Small intestine (tissue), 7 donors: ENCODE measurements around the gene APBB2. TPM values are rescaled to one million over a fixed set of nuclear protein-coding genes. Genes with fewer than 3 reads are reported as not detected.
A peak's percentile ranks its signal among the peaks of the same experiment; 100 is the strongest.
"Not testable (repeated sequence)": the region's sequence is repeated elsewhere in the genome, so short reads cannot be mapped to it uniquely, and the experiment has no call there.

Experiments used
- DNase-seq, 2 donors: peaks; one replicate each; pipeline versions ENCODE4 v3.0.0 to v3.0.0-alpha.2; 2013
- FAIRE-seq: peaks from 2 replicates; lab custom pipeline; 2012; peaks lifted over from hg19 to GRCh38; lab: Jason Lieb, UNC
- H3K27ac ChIP-seq, 3 donors: one replicate each; pipeline ENCODE4 v1.5.1; 2013; ENCODE audit warnings: low read length in 2 of 3, mild to moderate bottlenecking in 2 of 3, control low read depth in 1 of 3, inconsistent platforms in 1 of 3, low read depth in 1 of 3, moderate library complexity in 1 of 3
- H3K27me3 ChIP-seq, 3 donors: one replicate each; pipeline ENCODE4 v1.6.1; 2013; ENCODE audit warnings: low read length in 3 of 3, inconsistent platforms in 1 of 3; ENCODE audit not compliant: control insufficient read depth in 3 of 3, insufficient read depth in 3 of 3
- H3K36me3 ChIP-seq, 3 donors: one replicate each; pipeline ENCODE4 v1.6.1; 2013; ENCODE audit warnings: low read length in 3 of 3, inconsistent platforms in 1 of 3, low read depth in 1 of 3, mild to moderate bottlenecking in 1 of 3, moderate library complexity in 1 of 3; ENCODE audit not compliant: control insufficient read depth in 3 of 3, insufficient read depth in 2 of 3
- H3K4me1 ChIP-seq, 3 donors: one replicate each; pipeline ENCODE4 v1.6.1; 2013; ENCODE audit warnings: low read length in 2 of 3, inconsistent platforms in 1 of 3, low read depth in 1 of 3, mild to moderate bottlenecking in 1 of 3, moderate library complexity in 1 of 3; ENCODE audit not compliant: control insufficient read depth in 3 of 3, insufficient read depth in 2 of 3
- H3K4me3 ChIP-seq, 3 donors: one replicate each; pipeline ENCODE4 v1.5.1; 2013; ENCODE audit warnings: low read length in 3 of 3, control low read depth in 1 of 3, inconsistent platforms in 1 of 3, low read depth in 1 of 3, mild to moderate bottlenecking in 1 of 3, moderate library complexity in 1 of 3
- H3K9me3 ChIP-seq, 2 donors: one replicate each; pipeline ENCODE4 v1.6.1; 2013; ENCODE audit warnings: low read depth in 1 of 2, low read length in 1 of 2; ENCODE audit not compliant: control insufficient read depth in 2 of 2, insufficient read depth in 1 of 2
- WGBS, 3 donors: extraction: QIAGEN DNeasy Blood & Tissue Kit; methylation state at CpG; one replicate each; pipeline ENCODE4 v1.1.7; 2013; 5-methylcytosine and 5-hydroxymethylcytosine counted together
- polyA plus RNA-seq, 4 donors: library from polyadenylated mRNA; stranded (reverse) in 3 of 4; unstranded in 1 of 4; fragments of 200-250 nt in 3 of 4; fragments of 120-200 nt in 1 of 4; gene quantifications; one replicate each; pipeline versions ENCODE4 v1.2.1 to v1.2.3, GENCODE V29; 2013
- donor health status: healthy with polysubstance abuse.
- donor health status: control.
- donor health status: control.
- donor health status: Bipolar disorder and iron deficiency.
- donor health status: healthy.

The APBB2 gene
- polyA plus RNA-seq, 4 donors, result 4.5 to 19.8 (median 8.9) TPM

- no peak overlapping the region for H3K27ac ChIP-seq
- H3K36me3 ChIP-seq, result no peaks in the 10 kb centered on the region
- no peaks in the 10 kb centered on the region for H3K27me3 ChIP-seq
- DNase-seq (no peak), FAIRE-seq (no peak)
- H3K4me3 ChIP-seq, result no peak overlapping the region
- no peaks in the 10 kb centered on the region for H3K9me3 ChIP-seq
- peaks cover 0 to 6% (median 0%) of the 10 kb centered on the region in 3 donors for H3K4me1 ChIP-seq
- 87 to 91% (median 90%) methylated on average over 4 of the region's 4 CpGs for WGBS, 3 donors
These were observed 66.0 kb downstream of the APBB2 start for GRCh38 chr4:41148292-41148691.

GRCh38 chr4:41147570-41147969, 66.8 kb downstream of the APBB2 start:
- FAIRE-seq, H3K9me3 ChIP-seq, H3K36me3 ChIP-seq, H3K27me3 ChIP-seq, H3K4me3 ChIP-seq, H3K27ac ChIP-seq, DNase-seq: not testable (repeated sequence)
- H3K4me1 ChIP-seq, result peaks cover 0 to 13% (median 4%) of the 10 kb centered on the region in 3 donors
- 94 to 98% (median 96%) methylated on average over 3 of the region's 3 CpGs for WGBS, 3 donors

GRCh38 chr4:41146716-41147506, 67.4 kb downstream of the APBB2 start:
- WGBS, 3 donors, result 76 to 92% (median 91%) methylated on average over 14 of the region's 14 CpGs
- H3K4me1 ChIP-seq, result peaks cover 0 to 19% (median 5%) of the 10 kb centered on the region in 3 donors
- DNase-seq (no peak), FAIRE-seq (no peak)
- H3K9me3 ChIP-seq, result no peaks in the 10 kb centered on the region
- peaks cover 0 to 3% (median 0%) of the 10 kb centered on the region in 3 donors for H3K36me3 ChIP-seq
- peak overlapping the region in 1 of 3 donors; percentile 20 for H3K27ac ChIP-seq
- H3K27me3 ChIP-seq, result no peaks in the 10 kb centered on the region
- H3K4me3 ChIP-seq, result no peak overlapping the region

GRCh38 chr4:41146196-41146595, 68.1 kb downstream of the APBB2 start:
- Histone ChIP-seq H3K4me3 (no peak overlapping the region), H3K36me3 (peaks cover 0 to 3% (median 0%) of the 10 kb centered on the region in 3 donors), H3K27me3 (no peaks in the 10 kb centered on the region), H3K4me1 (peaks cover 0 to 19% (median 5%) of the 10 kb centered on the region in 3 donors), H3K9me3 (no peaks in the 10 kb centered on the region), H3K27ac (peak overlapping the region in 1 of 3 donors; percentile 46)
- DNase-seq (no peak), FAIRE-seq (no peak)
- WGBS, 3 donors, result 67 to 82% (median 68%) methylated on average over 5 of the region's 5 CpGs

- Histone ChIP-seq H3K4me1 (peaks cover 0 to 19% (median 5%) of the 10 kb centered on the region in 3 donors), H3K9me3 (no peaks in the 10 kb centered on the region), H3K27ac (no peak overlapping the region), H3K27me3 (no peaks in the 10 kb centered on the region), H3K36me3 (peaks cover 0 to 3% (median 0%) of the 10 kb centered on the region in 3 donors), H3K4me3 (no peak overlapping the region)
- DNase-seq, result peak in 1 of 2 donors; percentile 35
- FAIRE-seq, result no peak
- 16 to 46% (median 29%) methylated on average over 3 of the region's 3 CpGs for WGBS, 3 donors
These were observed 68.7 kb downstream of the APBB2 start for GRCh38 chr4:41145571-41146078.

- no peak for FAIRE-seq
These were observed 69.5 kb downstream of the APBB2 start for GRCh38 chr4:41144812-41145211.

DNA sequence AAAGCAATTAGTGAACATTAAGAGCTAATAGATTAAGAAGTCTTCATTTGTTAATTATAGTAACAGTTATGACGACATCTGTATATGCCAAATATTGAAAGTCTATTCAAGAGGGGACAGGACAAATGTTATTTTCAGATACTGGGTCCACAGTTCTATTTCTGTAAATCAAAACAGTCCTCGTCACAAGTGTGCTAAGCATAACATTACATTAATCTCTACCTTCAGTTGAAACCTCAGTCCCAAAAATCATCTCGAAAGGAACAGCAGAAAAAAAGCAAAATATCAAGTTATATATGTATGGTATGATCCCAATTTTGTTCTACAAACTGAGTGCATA, 70.3 kb downstream of the APBB2 start:
- peak overlapping the region in 1 of 3 donors; percentile 53 for H3K27ac ChIP-seq
- WGBS, 3 donors, result 45 to 58% (median 53%) methylated on average over 3 of the region's 3 CpGs

More at GRCh38 chr4:41144812-41145211, 69.5 kb downstream of the APBB2 start:
- Histone ChIP-seq H3K27ac (peak overlapping the region in 2 of 3 donors; percentile 7 to 24), H3K36me3 (peaks cover 0 to 6% (median 0%) of the 10 kb centered on the region in 3 donors), H3K4me1 (peaks cover 0 to 23% (median 5%) of the 10 kb centered on the region in 3 donors), H3K9me3 (no peaks in the 10 kb centered on the region), H3K27me3 (no peaks in the 10 kb centered on the region), H3K4me3 (no peak overlapping the region)
- 48 to 72% (median 62%) methylated on average over 5 of the region's 5 CpGs for WGBS, 3 donors
- DNase-seq, result no peak

GRCh38 chr4:41143311-41144039, 70.9 kb downstream of the APBB2 start:
- 16 to 29% (median 26%) methylated on average over 6 of the region's 6 CpGs for WGBS, 3 donors
- Histone ChIP-seq H3K9me3 (no peaks in the 10 kb centered on the region), H3K4me3 (no peak overlapping the region), H3K27me3 (no peaks in the 10 kb centered on the region), H3K36me3 (peaks cover 0 to 6% (median 0%) of the 10 kb centered on the region in 3 donors), H3K27ac (peak overlapping the region in 2 of 3 donors; percentile 53 to 83), H3K4me1 (peaks cover 0 to 23% (median 5%) of the 10 kb centered on the region in 3 donors)
- DNase-seq, result no peak
- FAIRE-seq, result no peak

More for the DNA sequence above, 70.3 kb downstream of the APBB2 start:
- Histone ChIP-seq H3K27me3 (no peaks in the 10 kb centered on the region), H3K9me3 (no peaks in the 10 kb centered on the region), H3K4me3 (no peak overlapping the region), H3K36me3 (peaks cover 0 to 6% (median 0%) of the 10 kb centered on the region in 3 donors), H3K4me1 (peaks cover 0 to 23% (median 5%) of the 10 kb centered on the region in 3 donors)
- no peak for DNase-seq
- no peak for FAIRE-seq
